ENCODE data around the gene DNAJC30. TPM values are rescaled to one million over a fixed set of nuclear protein-coding genes. Genes with fewer than 3 reads are reported as not detected.
"Not testable (repeated sequence)": the region's sequence is repeated elsewhere in the genome, so short reads cannot be mapped to it uniquely, and the experiment has no call there.

The DNAJC30 gene
- total and polyA plus RNA-seq, 2 of the 8 experiments (the other 6 are each of a cell fraction or from before 2014, with no cell fraction given) = 6.1 to 6.3 TPM

DNA sequence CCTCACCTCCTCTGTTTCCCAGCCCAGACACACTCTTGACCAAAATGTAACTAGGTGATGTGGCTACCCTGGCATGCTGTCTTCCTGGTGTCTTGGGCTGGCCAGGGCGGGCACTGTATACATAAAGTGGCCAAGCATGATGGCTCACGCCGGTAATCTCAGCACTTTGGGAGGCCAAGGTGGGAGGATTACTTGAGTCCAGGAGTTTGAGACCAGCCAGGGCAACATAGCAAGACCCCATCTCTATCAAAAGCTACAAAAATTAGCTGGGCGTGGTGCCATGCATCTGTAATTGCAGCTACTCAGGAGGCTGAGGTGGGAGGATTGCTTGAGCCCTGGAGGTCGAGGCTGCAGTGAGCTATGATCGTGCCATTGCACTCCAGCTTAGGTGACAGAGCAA lies 30.1 kb upstream of the DNAJC30 start:
- peaks cover 8 to 11% of the 10 kb centered on the region in 2 experiments for H4K20me1 ChIP-seq (replicated peaks in 1 of 2; ENCODE audit: control insufficient read depth in 1 of 2, insufficient read depth in 2 of 2, low read length in 2 of 2)
- not testable (repeated sequence) for H3K4me3 ChIP-seq (ENCODE audit: extremely low read depth in 1 of 4, insufficient read depth in 2 of 4, low read depth in 3 of 4, low read length in 4 of 4); H2BK20ac ChIP-seq (ENCODE audit: low read length); H3K27ac ChIP-seq (ENCODE audit: low read depth, low read length); H2BK12ac ChIP-seq (ENCODE audit: low read depth, low read length); H4K8ac ChIP-seq (ENCODE audit: extremely low read depth, insufficient read depth, low read length); H3K14ac ChIP-seq (ENCODE audit: insufficient read length); H3K56ac ChIP-seq (replicated peaks; ENCODE audit: insufficient read length, low read depth, low read length); H3K27me3 ChIP-seq (replicated peaks in 1 of 4; ENCODE audit: control insufficient read depth in 3 of 4, extremely low read depth in 1 of 4, insufficient read depth in 3 of 4, low read length in 3 of 4); H3K79me2 ChIP-seq (ENCODE audit: control insufficient read depth in 1 of 2, insufficient read depth in 2 of 2, low read length in 2 of 2); H3K4ac ChIP-seq (replicated peaks; ENCODE audit: insufficient read length, low read depth, low read length); H3K23me2 ChIP-seq (ENCODE audit: low read depth, low read length); H2BK5ac ChIP-seq (ENCODE audit: low read depth, low read length); FAIRE-seq; H3K36me3 ChIP-seq (ENCODE audit: control insufficient read depth in 2 of 4, insufficient read depth in 4 of 4, low read length in 3 of 4); H3K18ac ChIP-seq (ENCODE audit: extremely low read depth, low read length); H2AFZ ChIP-seq (ENCODE audit: low read length); H3K4me2 ChIP-seq (ENCODE audit: insufficient read depth in 1 of 2, low read depth in 2 of 2, low read length in 2 of 2); H2AK5ac ChIP-seq (ENCODE audit: low read depth, low read length); H3K23ac ChIP-seq (ENCODE audit: insufficient read length); H3K9me3 ChIP-seq (ENCODE audit: insufficient read depth in 2 of 2, low read depth in 1 of 2, low read length in 1 of 2); H3K4me1 ChIP-seq (replicated peaks in 1 of 4; ENCODE audit: control insufficient read depth in 3 of 4, insufficient read depth in 4 of 4, low read length in 3 of 4); H4K91ac ChIP-seq (replicated peaks; ENCODE audit: insufficient read length, low read length); DNase-seq (ENCODE audit: low read depth in 1 of 2, low spot score in 2 of 2); H2BK120ac ChIP-seq (replicated peaks; ENCODE audit: low read depth, low read length); H2BK15ac ChIP-seq (ENCODE audit: low read length); H3K79me1 ChIP-seq (ENCODE audit: low read depth, low read length); H3K9ac ChIP-seq (replicated peaks in 1 of 4; ENCODE audit: extremely low read depth in 1 of 4, low read depth in 3 of 4, low read length in 3 of 4); H4K5ac ChIP-seq (ENCODE audit: insufficient read length, low read depth, low read length)
- WGBS, 2 experiments (ENCODE audit: extremely low coverage in 1 of 2, insufficient coverage in 1 of 2, insufficient read length in 1 of 2, insufficient replicate concordance in 2 of 2, low coverage in 1 of 2, low lambda C conversion rate in 2 of 2, missing lambda C conversion rate in 1 of 2) = 93% methylated on average over 6 of the region's 6 CpGs; no CpG with 5 or more reads in 1 of the 2 experiments
- ChIA-PET CTCF (ENCODE audit: partially characterized antibody) (interaction anchor here (0.9 to 7.4 kb wide), 6 partner anchors 12 to 261 kb away, joined by 3 to 57 read pairs (median 3); no protein-coding TSS in a partner anchor), POLR2A (ENCODE audit: partially characterized antibody) (interaction anchor here (3.1 kb wide), 1 partner anchor 9 kb away, joined by 13 read pairs; no protein-coding TSS in a partner anchor)
